Testis (tissue), 2 donors: ENCODE measurements around the gene ANKRD13A.

Experiments
- CTCF ChIP-seq, 3 experiments: fragments of 450-650 bp in 2 of 3; fragments of 200-600 bp in 1 of 3; sonication (generic) in 1 of 3; IDR thresholded peaks; one replicate each; pipeline ENCODE4 v1.5.1; 2016 to 2019; ENCODE audit warnings: antibody characterized with exemption in 3 of 3, mild to moderate bottlenecking in 2 of 3, moderate library complexity in 1 of 3
- POLR2A ChIP-seq: fragments of 450-650 bp; IDR thresholded peaks from one replicate; pipeline ENCODE4 v1.6.1; 2017; ENCODE audit warnings: antibody characterized with exemption, mild to moderate bottlenecking, moderate library complexity

GRCh38 chr12:109962398-109962797 lies 36.8 kb upstream of the ANKRD13A start:
- TF ChIP-seq CTCF (IDR thresholded peaks at IDR 0.05) (no peak), POLR2A (no peak)
